HG03460 (cell line): ENCODE data around the gene FAM53B.

Experiments
- ATAC-seq: cut with Tn5 transposase; IDR thresholded peaks from one replicate; pipeline ENCODE4 v1.9.1; 2021; ENCODE audit not compliant: unreplicated experiment

FAM53B gene

GRCh38 chr10:124711145-124711544 is 33.0 kb downstream of the FAM53B start:
- no peak for ATAC-seq

DNA sequence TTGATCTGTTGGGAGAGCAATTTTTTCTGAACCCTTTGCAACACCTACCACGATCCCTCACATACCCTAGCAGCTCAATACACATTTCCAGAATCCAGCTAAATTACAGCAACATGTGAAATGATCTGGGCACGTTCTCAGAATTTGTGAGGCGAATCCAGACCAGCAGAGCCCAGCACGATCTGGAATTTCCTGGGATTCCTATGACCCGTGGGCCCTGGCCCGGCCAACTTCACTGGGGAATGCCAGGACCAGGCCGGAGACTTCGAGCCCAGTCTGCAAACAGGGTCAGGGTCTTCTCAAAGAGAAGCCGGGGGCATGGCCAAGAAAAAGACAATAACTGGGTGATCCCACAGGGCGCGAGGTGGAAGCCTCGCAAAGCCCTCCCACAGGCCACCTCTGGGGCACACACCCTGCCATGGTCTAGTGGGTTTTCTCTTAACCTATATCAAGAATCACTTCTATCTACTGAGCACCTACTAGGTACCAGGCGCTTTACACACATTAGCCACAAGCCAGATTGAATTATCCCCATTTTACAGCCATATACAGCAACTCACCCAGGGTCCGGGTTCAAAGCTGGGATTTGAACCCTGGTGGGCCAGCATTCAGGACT is 33.8 kb downstream of the FAM53B start:
- no peak for ATAC-seq

GRCh38 chr10:124709861-124710260 is 34.3 kb downstream of the FAM53B start:
- ATAC-seq = no peak

- no peak for ATAC-seq
Observed at GRCh38 chr10:124708922-124709520, 35.2 kb downstream of the FAM53B start.

DNA sequence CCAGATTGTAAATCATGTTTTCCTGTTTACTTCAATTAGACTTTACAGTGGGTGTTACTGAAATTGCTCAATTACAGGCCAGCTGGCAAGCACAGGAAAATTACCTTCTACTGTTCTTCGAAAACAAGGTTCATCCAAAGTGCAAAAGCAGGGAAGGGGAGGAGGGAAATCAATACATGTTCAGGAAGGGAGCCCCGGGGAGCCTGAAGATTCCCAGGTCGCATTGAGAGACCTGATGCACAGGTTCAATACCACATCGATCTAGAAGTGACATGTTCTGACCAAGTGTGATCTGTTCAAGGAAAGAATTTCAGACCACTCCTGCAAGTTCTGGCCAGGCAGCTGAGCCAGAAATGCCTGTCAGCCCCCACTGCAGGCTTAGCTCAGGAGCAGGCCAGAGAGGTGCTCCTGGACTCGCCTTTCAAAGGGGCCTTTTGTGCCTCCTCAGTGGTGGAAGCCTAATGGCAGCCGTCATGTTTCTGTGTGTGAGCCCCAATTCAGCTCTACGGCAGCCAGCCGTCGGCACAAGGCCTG is 35.9 kb downstream of the FAM53B start:
- ATAC-seq = no peak

- ATAC-seq = no peak
Observed at GRCh38 chr10:124707551-124707950, 36.6 kb downstream of the FAM53B start.

DNA sequence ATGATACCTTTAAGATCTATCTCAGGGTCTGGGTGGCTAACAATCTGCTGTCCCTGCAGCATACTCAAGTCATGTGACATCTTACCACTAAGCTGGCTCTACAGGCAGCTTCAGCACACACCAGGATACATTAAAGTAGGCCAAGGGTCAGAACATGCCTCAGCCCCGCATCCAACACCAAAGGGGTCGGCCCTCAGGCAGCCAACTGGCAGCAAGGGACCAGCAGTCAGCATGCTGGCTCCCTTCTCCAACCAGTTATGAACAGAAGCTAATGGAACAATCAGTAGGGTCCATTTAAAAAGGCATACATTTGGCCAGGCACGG is 37.1 kb downstream of the FAM53B start:
- ATAC-seq = no peak

GRCh38 chr10:124706462-124707143 is 37.6 kb downstream of the FAM53B start:
- ATAC-seq = no peak

DNA sequence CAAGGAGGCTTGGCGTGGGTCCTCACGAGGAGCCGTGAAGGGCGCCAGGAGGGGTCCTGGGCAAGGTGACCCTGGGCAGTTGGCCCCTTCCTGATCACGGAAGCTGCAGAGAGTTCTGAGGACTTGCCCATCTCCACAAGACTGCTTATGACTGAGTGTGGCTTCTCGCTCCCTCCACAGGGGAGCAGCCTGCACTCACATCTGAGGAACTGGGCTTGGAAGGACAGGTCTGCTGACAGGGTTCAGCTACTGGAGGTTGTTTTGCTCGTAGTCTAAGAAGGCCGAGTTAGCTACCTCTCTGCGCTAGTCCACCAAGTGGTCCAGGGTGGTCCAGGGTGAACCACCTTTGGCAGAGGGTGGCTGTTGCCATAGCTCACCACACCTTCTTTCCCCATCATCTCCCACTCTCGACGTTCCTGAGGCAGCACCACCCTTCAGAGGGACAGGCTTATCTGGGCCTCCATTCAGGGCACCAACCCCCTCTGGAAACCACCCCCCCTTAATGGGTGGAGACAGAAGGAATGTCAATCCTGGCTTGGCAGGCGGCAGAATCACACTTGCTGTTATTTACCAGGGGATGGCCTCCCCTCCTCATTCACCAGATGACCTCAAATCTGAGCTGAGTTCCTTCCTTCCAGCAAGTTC is 38.2 kb downstream of the FAM53B start:
- ATAC-seq = no peak

- no peak for ATAC-seq
Observed at GRCh38 chr10:124705381-124705740, 38.8 kb downstream of the FAM53B start.

GRCh38 chr10:124704428-124705380 is 39.5 kb downstream of the FAM53B start:
- ATAC-seq = no peak

DNA sequence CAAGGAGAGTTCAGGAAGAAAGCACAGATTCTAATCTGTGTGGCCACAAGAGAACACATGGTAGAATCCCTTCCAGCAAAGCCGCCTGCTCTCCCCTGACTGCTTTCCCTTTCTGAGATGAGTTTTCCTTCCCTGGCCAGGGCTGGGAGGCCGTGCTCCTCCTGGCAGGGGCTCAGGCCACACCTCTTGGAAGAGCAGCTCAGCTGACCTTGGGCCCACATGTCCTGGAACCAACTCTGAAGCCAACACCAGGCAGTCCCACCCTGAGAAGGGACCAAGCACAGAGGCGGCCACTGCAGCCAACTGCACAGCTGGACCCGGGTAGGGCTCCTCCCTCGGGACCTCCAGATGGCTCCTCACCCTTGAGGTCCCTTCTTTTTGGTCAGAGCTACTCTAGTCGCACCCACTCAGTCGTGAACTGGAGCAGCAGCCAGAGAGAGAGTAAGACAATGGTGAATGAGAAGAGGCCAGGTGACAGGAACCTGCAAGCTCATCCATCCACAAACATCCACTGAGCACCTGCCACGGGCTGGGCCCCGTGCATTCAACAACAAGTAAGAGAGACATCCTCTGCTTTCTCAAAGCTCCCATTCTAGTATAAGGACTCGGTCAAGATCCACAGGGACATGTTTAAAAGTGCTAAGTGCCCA is 40.3 kb downstream of the FAM53B start:
- no peak for ATAC-seq

DNA sequence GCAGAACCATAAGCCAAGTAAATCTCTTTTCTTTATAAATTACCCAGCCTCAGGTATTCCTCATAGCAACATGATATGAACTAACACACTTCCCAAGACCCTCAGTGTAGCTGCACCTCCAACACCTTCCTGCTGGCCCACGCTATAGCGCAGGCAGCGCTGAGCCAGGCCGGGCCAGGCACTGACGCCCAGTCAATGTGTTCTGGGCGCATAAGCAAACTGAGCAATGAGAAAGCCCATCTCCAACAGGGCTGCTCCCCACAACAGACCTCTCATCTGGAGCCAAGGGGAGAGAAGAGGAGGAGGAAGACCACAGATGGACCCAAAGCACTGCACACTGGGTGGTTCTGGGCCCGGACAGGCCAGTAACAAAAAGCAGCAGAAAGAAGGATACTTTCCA is 40.8 kb downstream of the FAM53B start:
- ATAC-seq = no peak

DNA sequence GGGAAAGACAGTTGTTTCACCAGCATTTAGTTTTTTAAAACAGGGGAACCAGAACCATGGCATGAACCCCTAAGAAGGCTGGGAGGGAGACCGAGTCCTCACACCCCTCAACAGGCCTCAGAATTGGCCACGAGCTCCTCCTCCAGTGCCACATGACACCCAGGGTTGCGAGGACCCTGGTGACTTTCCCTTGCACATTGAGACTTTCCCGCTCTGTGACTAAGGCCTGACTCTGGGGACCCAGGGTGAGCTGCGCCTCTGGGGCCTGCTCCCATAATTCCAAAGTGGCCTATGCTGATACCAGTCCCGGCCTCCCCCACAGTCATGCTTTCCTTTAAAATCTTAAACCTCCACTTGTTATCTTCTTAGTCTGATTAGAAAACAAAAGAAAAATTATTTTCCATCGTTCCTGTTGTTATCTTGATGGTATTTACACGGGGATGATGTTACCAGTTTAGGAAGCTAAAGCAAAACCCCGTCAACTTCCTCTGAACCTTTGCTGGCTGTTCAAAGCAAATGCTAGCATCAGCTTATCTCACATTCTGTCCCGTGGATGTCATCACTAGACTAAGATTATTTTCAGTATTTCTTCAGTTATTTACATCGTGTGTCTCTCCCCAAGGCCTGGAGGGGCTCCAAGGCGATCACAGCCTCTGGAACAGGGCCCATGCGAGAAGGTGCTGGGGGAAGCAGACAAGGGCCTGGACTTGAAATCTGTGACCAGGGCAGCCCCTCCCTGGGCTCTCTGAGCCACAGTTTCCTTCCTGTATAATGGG is 42.1 kb downstream of the FAM53B start:
- ATAC-seq = no peak

DNA sequence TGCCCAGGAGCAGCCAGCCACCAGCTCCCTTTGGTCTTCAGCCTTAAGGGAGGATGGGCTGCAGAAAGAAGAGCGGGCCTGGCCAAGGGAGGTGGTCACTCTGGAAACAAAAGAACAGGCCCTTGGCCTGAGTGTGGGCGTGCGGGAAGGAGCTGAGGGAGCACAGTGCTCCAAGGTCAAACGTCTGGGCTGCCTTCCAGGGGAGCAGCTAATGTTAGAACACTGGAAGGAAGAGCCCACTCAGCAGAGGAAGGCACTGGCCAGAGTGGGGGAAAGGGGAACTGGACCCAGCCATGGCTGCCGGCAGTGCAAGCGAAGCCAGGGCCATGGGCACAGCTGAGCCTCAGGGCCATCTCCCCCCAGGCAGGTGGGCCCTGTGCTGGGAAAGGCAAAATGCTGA is 42.7 kb downstream of the FAM53B start:
- no peak for ATAC-seq

- no peak for ATAC-seq
Observed at GRCh38 chr10:124701038-124701365, 43.2 kb downstream of the FAM53B start.

DNA sequence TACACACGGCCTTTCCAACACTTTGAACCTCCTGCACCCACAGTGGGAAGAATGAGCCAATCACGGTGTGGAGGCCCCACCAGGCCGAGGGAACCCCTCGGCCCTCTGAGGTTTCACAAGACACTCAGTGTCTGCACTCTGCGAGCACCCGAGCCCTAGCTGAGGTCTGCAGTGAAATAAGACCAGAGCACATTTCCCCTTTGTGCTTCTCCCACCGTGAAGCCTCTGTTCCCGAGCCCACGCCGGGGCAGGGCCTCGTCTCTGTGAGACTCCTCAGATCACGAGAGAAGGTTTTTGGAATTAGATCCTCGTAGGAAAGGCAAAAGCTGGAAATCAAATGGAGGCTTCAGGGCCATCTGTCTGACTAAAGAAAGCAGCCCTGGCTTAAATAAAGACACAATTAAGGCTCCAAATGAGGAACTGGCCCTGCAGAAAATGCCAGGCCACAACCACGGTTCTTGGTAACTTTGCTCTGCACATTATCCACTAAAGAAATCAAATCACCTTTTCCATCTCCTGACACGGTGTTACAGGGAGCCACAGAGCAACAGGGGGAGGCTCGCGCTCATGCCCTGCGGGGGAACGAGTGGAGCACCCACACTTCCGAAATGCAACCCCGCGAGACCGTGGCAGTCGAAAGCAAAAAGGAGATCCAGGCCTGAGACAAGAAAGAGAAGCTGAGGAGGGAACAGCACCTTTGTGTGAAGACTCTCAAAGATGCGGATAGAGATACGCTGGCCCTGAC is 43.7 kb downstream of the FAM53B start:
- ATAC-seq = no peak

DNA sequence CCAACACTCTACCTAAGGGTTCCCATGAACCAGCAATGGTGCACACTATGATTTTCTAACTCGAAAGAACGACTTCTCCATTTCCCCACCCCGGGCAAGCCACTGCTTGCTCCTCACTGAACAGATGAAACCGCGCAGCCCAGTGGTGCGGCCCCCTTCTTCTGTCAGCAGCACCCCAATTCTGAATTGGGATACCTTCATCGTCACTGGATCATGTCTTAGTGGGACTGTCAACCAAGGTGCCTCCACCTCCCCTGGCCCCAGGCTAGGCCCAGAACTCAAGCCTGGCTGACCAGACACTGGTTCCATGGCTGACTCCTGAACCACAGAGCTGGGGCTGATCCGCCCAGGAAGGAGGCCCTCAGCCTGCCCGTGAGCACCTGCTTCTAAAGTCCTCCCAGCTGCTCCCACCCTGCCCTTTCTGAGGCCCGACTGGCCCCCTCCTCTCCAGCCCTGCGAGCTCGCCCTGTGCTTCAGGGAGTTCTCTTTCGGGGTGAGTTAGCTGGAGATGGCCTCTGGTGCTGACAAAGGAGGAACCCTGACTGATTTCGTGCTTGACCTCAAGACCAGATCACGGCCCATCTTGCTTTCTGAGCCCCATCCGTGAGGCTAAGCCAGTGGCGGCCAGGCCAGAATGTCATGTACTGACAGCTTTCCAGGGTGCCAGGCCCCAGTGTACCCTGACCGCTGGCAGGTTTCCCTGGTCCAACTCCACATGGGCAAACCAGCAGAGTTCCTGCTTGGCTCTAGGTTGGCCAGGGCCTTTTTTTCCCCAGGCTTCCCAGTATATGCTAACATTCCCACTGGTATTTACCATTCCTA is 44.5 kb downstream of the FAM53B start:
- ATAC-seq = no peak
